GM19035 (cell line): ENCODE results near the gene CALR3.
A peak's percentile ranks its signal among the peaks of the same experiment; 100 is the strongest.
"Not testable (repeated sequence)": the region's sequence is repeated elsewhere in the genome, so short reads cannot be mapped to it uniquely, and the experiment has no call there.

Experiments
- ATAC-seq: cut with Tn5 transposase; IDR thresholded peaks from one replicate; pipeline ENCODE4 v1.9.1; 2021; ENCODE audit not compliant: unreplicated experiment

Gene CALR3

GRCh38 chr19:16458391-16459341 is 37.3 kb downstream of the CALR3 start:
- ATAC-seq, result no peak

- ATAC-seq, result no peak
Observed at GRCh38 chr19:16457954-16458331, 38.0 kb downstream of the CALR3 start.

DNA sequence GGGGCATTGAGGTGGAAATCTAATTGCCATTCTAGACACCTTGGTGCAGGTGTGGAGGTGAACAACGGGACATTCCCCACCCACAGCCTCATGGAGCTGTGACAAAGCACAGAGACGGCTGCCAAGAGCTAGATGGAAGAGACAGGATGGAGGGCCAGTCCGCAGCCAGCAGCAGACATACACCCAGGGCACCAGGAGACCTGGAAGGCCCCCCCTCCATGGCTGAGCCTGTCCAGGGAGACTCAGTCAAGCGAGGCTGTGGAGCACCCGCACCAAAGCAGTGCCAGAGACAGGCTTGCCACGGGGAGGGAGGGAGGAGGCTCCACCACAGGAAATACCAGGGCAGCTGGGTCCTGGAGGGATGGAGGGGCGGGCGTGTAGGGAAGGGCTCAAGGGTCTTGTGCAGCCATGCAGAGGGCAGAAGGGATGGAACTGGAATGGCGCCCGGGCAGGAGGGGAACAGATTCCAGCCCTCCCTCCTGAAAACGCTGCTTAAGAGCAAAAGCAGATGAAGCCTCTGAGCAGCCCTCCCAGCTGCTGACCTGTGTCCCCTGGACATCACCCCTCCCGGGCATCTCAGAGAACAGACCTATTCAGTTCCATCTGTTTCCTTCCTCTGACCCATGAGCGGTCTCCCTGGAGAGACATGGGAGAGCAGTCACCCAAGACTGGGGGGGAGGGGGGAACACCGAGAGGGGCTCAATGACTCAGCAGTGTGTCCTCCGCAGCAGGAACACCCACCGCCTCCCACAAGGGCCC is 38.6 kb downstream of the CALR3 start:
- ATAC-seq, result no peak

DNA sequence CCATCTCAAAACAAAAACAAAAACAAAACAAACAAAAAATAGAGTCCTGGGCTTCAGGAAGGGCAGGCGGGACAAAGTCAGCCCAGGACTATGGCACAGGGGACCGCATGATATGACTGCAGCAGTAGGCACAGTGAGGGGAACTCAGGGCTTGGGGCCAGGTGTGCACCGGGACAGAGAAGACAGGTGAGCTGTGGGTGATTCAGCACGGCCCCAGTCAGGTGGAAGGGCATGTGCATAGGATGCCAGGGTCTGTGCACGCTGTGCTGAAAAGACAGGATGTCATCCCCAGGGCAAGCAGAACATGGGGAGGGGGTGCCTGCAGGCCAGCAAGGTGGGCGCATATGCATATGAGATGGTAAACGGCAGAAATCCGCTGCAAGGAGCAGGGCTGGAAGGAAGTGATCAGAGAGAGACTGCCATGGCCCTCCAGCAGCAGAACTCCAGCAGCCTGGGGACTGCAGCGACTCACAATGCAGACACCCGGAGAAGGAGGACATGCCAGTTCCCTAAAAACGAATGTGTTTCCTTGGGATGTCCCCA is 39.2 kb downstream of the CALR3 start:
- no peak for ATAC-seq

- no peak for ATAC-seq
Observed at GRCh38 chr19:16455489-16455888, 40.5 kb downstream of the CALR3 start.

GRCh38 chr19:16454351-16454918 is 41.5 kb downstream of the CALR3 start:
- ATAC-seq, result no peak

- no peak for ATAC-seq
Observed at GRCh38 chr19:16452325-16452724, 43.6 kb downstream of the CALR3 start.

DNA sequence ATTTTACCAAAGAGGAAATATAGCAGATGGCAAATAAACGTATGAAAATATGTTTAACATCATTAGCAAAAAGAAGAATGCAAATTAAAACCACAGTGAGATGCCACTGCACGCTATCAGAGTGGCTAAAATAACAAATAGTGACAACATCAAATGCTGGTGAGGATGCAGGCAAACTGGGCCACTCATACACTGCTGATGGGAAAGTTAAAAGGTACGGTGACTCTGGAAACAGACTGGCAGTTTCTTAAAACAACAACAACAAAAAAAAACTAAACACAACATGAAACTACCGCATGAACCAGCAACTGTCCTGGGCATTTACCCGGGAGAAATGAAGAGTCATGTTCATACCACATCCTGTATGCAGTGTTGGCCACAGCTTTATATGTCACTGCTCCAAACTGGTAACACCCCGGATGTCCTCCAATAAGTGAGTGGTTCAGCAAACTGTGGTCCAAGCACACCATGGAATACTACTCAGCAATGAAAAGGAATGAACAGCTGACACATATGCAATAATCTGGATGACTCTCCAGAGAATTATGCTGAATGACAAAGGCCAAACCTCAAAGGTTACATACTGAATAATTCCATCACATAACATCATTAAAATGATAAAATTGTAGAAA is 46.5 kb downstream of the CALR3 start:
- peak; percentile 40 for ATAC-seq

- not testable (repeated sequence) for ATAC-seq
Observed at GRCh38 chr19:16448872-16449271, 47.1 kb downstream of the CALR3 start.

GRCh38 chr19:16446724-16447368 is 49.1 kb downstream of the CALR3 start:
- no peak for ATAC-seq

DNA sequence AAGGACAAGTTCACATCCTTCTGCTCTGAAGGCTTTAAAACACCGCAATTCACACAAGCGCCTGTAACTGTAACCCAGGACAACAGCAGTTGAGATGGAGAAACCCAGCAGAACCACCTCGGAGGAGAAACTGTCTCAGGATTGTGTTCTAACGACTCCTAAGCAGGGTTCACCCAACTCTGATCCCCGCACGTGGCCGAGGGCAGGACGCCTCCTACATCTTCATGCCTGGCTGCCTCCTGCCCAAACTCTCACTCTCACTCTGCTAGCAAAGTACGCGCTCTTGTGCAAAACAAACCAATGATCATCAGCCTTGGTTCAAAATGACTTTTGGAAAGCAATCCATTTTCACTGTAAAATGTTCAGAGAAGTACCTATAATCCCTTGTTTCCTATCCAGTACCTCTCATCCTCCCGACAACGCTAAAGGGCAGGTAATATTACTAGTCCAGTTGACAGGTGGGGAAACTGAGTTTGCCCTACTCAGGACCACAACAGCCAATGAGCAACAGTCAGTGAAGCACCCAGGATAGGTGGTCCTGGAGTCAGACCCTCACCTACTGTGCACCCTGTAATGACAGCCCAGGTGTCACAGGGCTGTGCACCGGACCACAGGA is 49.8 kb downstream of the CALR3 start:
- no peak for ATAC-seq

- ATAC-seq, result peak; percentile 44
Observed at GRCh38 chr19:16445238-16446107, 50.5 kb downstream of the CALR3 start.

GRCh38 chr19:16444269-16444600 is 51.7 kb downstream of the CALR3 start:
- no peak for ATAC-seq

- no peak for ATAC-seq
Observed at GRCh38 chr19:16442386-16443276, 53.3 kb downstream of the CALR3 start.

GRCh38 chr19:16441661-16442162 is 54.3 kb downstream of the CALR3 start:
- ATAC-seq, result no peak

GRCh38 chr19:16436780-16437332 is 59.1 kb downstream of the CALR3 start:
- ATAC-seq, result no peak

DNA sequence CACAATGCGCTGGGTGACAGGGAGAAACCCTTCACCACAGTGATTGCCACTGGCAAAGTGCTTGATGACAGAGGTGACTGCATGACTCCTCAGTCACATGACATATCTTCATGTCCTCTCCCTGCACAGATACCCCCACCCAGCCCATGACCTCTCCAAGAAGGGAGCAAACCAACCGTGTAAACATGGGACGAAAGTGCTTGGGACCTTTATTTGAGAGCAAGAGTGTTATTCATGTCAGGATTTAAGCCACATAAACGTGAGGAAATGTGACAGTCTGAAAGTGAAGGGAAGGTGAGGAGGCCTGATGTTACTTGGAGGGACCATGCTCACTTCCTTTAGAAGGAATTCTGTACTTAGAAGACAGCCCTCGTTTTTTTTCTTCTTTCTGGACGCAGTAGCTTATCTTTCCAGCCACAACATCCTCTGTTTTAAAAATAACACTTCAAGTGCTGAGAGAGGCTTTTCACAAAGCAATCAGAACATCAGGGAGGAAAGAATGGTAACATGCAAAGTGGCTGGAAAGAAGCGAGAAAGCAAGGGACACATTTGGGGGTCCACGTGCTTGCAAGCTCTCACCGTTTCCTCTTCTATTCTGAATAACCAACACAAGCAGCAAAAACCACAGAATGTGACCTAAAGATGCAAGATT is 59.8 kb downstream of the CALR3 start:
- no peak for ATAC-seq
